K562 (cell line): Measurements from ENCODE around the gene MTMR12. TPM values are rescaled to one million over a fixed set of nuclear protein-coding genes. Genes with fewer than 3 reads are reported as not detected.
A peak's percentile ranks its signal among the peaks of the same experiment; 100 is the strongest.

Source experiments
- CEBPB ChIP-seq: fragments of 450-650 bp; IDR thresholded peaks from 2 replicates; pipeline ENCODE4 v1.6.1; 2016; ENCODE audit warnings: missing genetic modification characterization, missing compliant biosample characterization
- CTCFL ChIP-seq: IDR thresholded peaks from 2 replicates; pipeline ENCODE4 v1.6.1; 2011; ENCODE audit warnings: borderline replicate concordance, low read depth, mild to moderate bottlenecking, moderate library complexity, low read length; ENCODE audit not compliant: insufficient read depth, poor library complexity, severe bottlenecking
- DACH1 ChIP-seq: fragments of 450-650 bp; IDR thresholded peaks from 2 replicates; pipeline ENCODE4 v1.6.1; 2018; ENCODE audit not compliant: partially characterized antibody
- FOXA3 ChIP-seq, 2 experiments: fragments of 450-650 bp in 1 of 2; sonication (generic) in 1 of 2; formaldehyde crosslinking; IDR thresholded peaks in 1 of 2; conservative IDR thresholded peaks in 1 of 2; 2 replicates each; pipeline versions ENCODE4 v1.4.0 to v1.8.0; 2020 to 2022; ENCODE audit warnings: mild to moderate bottlenecking in 2 of 2, missing genetic modification reagents in 1 of 2
- IRF1 ChIP-seq: sonication (generic); formaldehyde crosslinking; IDR thresholded peaks from 2 replicates; pipeline ENCODE4 v1.8.0; 2022; ENCODE audit warnings: missing genetic modification reagents, mild to moderate bottlenecking, borderline replicate concordance
- LCOR ChIP-seq: sonication (generic); formaldehyde crosslinking; IDR thresholded peaks from 2 replicates; pipeline ENCODE4 v1.8.0; 2022; ENCODE audit warnings: mild to moderate bottlenecking, missing genetic modification reagents
- POLR3G ChIP-seq: IDR thresholded peaks from 2 replicates; pipeline ENCODE4 v1.6.1; 2011; ENCODE audit not compliant: insufficient read length, insufficient replicate concordance; ENCODE audit errors: extremely low read depth
- PPARD ChIP-seq: fragments of 250-450 bp; sonication (Bioruptor Pico); IDR thresholded peaks from 2 replicates; pipeline ENCODE4 v1.8.0; 2022; ENCODE audit warnings: inconsistent platforms, mild to moderate bottlenecking, moderate library complexity
- PTBP1 ChIP-seq: fragments of 200-400 bp; formaldehyde crosslinking; IDR thresholded peaks from 2 replicates; pipeline ENCODE4 v1.6.1; 2017; ENCODE audit warnings: low read depth, low read length
- REST ChIP-seq, 2 experiments: fragments of 450-650 bp; formaldehyde crosslinking in 1 of 2; IDR thresholded peaks; 2 replicates each; pipeline versions ENCODE4 v1.4.0 to v1.6.1; 2014 to 2020; ENCODE audit warnings: mild to moderate bottlenecking in 2 of 2, borderline replicate concordance in 1 of 2, low read depth in 1 of 2
- TBL1XR1 ChIP-seq, 2 experiments: IDR thresholded peaks; 2 replicates each; pipeline ENCODE4 v1.6.1; 2012; ENCODE audit warnings: improper control_type of control experiment in 2 of 2, low read length in 2 of 2, mild to moderate bottlenecking in 1 of 2
- ZBTB49 ChIP-seq: sonication (generic); formaldehyde crosslinking; IDR thresholded peaks from 2 replicates; pipeline ENCODE4 v1.8.0; 2022; ENCODE audit warnings: missing genetic modification reagents, mild to moderate bottlenecking, borderline replicate concordance
- ZNF436 ChIP-seq: fragments of 250-450, 450-650 bp; sonication (Bioruptor Pico); formaldehyde crosslinking; IDR thresholded peaks from 2 replicates; pipeline ENCODE4 v1.7.0; 2020; ENCODE audit warnings: mild to moderate bottlenecking
- ZNF79 ChIP-seq: fragments of 250-450 bp; sonication (Bioruptor Pico); IDR thresholded peaks from 2 replicates; pipeline ENCODE4 v1.4.0; 2020; ENCODE audit warnings: low read depth, mild to moderate bottlenecking, moderate library complexity
- polyA plus RNA-seq, 8 experiments: library from polyadenylated mRNA; depleted of rRNA in 4 of 8; stranded (reverse) in 5 of 8; unstranded in 3 of 8; fragments of >200 nt; fragmentation: Nextera tagmentation in 2 of 8; fragmentation: Illumina TruSeq in 1 of 8; extraction: Ambion mirVana in 2 of 8; extraction: Trizol in 1 of 8; gene quantifications; 2 replicates each; pipeline versions ENCODE4 v1.2.1 to v1.2.3, GENCODE V29; 2011 to 2014; ENCODE audit warnings: inconsistent platforms in 1 of 8, missing spikeins in 1 of 8
- total RNA-seq, 7 experiments: library from RNA; depleted of rRNA in 6 of 7; stranded (reverse); fragments of >200 nt in 6 of 7; fragmentation: Illumina TruSeq in 2 of 7; extraction: Trizol in 2 of 7; gene quantifications; 2 replicates each; pipeline versions ENCODE4 v1.2.1 to v1.2.3, GENCODE V29; 2011 to 2021; ENCODE audit warnings: low replicate concordance in 1 of 7

Gene MTMR12
- total and polyA plus RNA-seq, 9 of the 15 experiments (the other 6 are each of a cell fraction or from before 2014, with no cell fraction given): 4.0 to 28.7 (median 17.1) TPM

GRCh38 chr5:32329395-32329834 is 16.7 kb upstream of the MTMR12 start (continued):
- TF ChIP-seq ZBTB49 (CRISPR knock-in tag) (no peak), ZNF79 (CRISPR knock-in tag) (no peak), PPARD (no peak), TBL1XR1 (IDR thresholded peaks at IDR 0.05; ENCODE audit: low read length in 2 of 2) (no peak), LCOR (CRISPR knock-in tag) (no peak), REST (IDR thresholded peaks at IDR 0.05; ENCODE audit: borderline replicate concordance) (peak; percentile 84), REST (CRISPR knock-in tag; IDR thresholded peaks at IDR 0.05; ENCODE audit: low read depth) (no peak), ZNF436 (CRISPR knock-in tag) (no peak), FOXA3 (CRISPR knock-in tag; conservative IDR thresholded peaks at IDR 0.05 in 1 of 2, IDR thresholded peaks at IDR 0.05 in 1 of 2) (no peak), CTCFL (no peak), CEBPB (tag) (no peak), PTBP1 (no peak), IRF1 (CRISPR knock-in tag) (no peak), DACH1 (no peak), POLR3G (no peak)
